Fibroblast of skin of abdomen (primary cell): ENCODE results near the gene C7orf25.
"Not testable (repeated sequence)": the region's sequence is repeated elsewhere in the genome, so short reads cannot be mapped to it uniquely, and the experiment has no call there.

Source experiments
- DNase-seq: peaks from one replicate; pipeline ENCODE4 v3.0.0-alpha.2; 2013

Gene C7orf25

DNA sequence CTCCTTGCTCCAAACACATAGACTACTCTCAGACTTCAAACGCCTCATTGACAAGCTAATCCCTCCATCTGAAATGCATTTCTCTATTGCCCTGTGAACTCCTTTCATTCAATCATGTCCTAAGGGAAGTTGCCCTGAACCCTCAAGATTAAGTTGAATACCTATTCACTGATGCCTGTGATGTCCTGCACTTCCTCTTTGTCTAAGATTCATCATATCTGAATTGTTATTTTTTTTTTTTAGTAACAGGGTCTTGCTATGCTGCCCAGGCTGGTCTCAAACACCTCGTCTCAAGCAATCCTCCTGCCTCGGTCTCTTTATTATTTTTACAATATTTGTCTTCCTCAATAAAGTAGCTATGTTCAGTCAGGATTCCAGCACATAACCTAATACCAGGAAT lies 16.9 kb upstream of the C7orf25 start:
- no peak for DNase-seq

DNA sequence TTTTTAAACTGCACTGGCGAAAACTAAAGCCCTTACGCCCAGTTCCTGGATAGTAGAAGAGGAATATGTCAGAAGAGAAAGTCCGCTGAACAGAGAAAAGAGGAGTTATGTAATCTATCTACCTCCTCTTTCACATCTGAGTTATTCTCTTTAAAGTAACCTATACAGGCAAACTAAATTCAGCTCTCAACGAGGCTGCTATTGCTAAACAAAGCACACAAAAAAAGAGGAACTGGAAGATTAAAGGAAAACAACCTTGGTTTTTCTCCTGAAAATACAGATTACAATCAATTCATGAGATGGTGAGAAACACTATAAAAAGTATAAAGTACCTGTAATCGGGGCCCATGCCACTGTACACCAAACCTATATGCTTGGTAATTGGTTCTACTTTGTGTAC lies 14.3 kb upstream of the C7orf25 start:
- no peak for DNase-seq

DNA sequence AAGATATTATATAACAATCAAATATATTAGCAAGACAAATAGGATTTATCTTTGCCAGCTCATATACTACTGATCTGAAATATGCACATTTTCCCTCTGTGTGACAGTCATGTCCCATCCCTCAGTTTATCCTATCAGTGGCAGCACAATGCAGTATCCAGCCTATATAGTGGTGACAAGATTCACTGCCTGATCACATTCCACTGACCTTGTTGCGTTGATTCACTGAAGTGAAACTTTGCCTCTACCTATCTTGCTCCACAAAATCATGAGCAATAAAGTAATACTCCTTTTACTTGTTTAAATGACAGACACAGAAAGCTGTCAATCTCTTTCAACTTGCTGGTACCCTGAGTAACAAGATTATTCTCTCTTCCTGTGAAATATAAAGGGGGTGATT lies 13.8 kb upstream of the C7orf25 start:
- no peak for DNase-seq

DNA sequence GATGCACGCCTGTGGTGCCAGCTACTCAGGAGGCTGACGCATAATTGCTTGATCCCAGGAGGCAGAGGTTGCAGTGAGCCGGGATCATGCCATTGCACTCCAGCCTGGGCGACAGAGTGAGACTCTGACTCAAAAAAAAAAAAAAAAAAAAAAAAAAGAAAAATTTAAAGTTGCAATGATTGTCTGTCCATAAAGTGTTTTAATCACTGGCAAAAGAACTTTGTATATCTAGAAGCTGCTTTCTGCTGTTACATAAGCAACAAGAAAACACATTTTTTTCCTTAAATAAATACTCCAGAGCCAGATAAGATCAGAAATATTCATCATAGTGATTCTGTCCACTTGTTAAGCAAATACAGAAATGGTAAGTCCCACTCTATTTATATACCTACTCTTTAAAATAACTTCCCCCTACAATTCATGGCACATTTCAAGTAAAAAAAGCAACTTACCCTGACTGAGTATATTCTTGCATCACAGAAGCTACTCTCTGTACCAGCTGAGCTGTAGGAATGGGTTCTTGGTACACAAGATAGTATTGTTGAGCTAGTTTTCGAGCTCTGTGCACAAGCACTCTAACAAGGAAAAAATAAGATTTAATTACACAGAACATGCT lies 12.5 kb upstream of the C7orf25 start:
- no peak for DNase-seq

DNA sequence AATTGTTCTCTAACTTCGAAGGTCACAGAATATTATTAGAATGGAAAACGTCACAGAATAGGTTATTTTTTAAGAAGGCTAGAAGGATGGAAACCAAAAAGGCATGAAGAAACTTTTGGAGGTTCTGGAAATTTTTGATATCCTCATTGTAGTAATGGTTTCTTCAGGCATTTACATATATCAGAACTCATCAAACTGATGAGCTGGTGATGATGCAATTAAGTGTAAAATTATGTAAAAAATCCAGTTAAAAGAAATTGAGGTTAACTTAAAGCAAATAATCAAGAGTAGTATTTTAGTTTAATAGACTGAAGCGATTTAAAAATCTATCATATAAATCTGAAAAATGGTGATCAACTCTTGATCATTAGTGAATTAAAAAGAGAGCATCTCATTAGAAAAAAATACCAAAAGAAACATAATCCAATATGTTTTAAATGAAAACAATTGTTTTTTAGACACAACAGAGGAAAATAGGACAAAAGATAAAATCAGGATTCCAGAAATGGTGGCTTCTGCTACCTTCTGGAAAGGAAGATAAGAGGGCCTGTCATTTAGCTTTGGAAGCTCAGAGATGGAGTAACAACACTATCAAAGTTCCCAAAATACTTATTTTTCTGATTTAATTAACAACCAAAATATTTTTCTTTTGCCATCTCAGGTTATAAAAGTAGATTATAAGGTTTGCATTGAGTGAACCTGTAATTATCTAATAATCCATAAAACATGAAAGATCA lies 10.3 kb upstream of the C7orf25 start:
- DNase-seq = no peak

DNA sequence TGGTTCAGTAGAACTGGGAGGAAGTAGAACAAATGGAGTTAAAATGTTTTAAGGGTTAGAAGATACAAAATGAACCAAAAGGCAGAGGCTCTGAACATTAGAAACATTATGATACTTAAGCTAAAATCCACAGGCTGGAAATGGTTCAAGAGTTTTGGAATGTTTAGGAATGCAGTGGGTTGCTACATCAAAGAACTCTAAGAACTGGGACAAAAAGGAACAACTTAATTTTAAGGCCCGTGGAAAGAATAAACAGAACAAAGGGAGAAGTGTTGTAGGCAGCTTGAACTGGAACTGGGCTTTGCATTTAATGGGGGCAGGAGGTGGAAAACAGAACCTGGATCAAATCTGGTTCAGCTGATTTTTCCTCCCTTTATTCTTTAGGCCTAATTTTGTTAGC lies 3.5 kb upstream of the C7orf25 start:
- DNase-seq = peak; percentile 61

DNA sequence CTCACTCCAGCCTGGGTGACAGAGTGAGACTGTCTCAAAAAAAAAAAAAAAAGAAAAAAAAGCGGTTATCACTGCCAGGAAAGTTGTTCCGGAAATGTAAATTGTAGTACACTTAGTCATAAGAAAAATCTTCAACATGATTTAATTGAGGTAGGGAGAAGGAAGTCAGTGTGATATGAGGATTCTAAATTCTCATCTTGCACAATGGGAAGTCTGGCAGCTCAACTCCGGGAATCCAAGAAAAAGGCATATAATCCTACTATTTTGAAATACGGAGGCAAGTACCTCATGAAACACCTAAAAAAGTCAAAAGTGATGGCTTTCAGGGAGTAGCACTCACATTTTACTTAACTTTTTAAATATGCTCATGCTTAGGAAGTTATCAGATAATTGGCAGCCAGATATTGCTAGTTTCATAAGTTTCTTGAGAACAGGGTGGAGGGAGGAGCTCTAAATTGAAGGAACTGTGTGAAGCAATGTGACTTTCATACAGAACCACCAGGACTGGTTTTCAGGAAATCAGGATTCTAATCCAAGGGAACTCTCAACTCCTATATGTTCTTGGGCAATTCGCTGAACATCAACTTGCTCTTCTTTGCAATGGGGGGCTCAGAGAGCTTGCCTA lies 2.7 kb upstream of the C7orf25 start:
- peak; percentile 72 for DNase-seq

DNA sequence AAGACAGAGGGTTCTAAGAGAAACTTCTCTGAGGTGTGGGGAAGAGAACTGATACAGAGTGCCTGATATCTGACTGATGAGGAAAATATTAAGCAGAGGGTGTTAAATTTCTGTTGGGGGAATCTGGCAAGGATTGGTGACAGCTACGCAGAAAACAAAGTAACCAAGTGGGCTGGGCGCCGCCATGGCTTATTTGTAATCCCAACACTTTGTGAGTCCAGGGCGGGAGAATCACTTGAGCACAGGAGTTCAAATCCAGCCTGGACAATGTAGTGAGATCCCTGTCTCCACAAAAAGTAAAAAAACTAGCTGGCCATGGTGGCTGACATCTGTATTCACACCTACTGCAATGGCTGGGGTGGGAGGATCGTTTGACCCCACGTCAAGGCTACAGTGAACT lies 2.1 kb upstream of the C7orf25 start:
- no peak for DNase-seq

DNA sequence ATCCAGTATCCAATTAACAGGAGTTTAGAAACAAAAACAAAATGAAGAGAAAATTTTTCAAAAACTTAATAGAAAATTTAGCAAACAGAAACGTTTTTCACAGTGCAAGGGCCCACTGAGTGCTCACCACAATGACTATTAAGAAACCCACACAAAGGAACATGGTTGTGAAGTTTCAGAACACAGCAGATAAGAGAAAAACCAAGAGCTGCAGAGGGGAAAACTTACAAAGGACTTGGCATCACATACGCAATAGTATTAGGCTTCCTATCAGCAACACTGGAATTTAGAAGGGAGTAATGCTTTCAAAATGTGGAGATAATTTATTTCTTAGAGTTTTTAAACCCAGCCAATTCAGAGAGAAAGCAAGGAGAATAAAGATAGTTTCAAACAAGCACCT lies 1.7 kb upstream of the C7orf25 start:
- peak; percentile 34 for DNase-seq

DNA sequence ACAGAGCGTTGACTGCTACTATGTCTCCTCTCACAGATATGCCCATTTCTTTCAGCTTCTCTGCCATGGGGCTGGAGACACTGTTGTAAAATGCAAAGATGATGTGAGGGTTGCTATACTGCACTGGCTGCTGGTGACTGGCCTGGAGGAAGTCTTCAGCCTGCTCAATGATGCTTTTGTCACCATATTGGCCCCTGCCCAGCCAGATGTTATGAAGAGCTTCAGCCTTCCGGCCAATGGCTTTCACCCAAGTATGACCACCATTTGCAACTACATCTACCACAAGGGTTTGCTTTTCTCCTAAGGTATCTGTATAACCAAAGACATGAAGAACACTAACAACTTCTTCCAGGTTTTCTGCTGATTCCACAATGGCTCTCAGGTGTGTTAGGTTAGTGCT lies 1.6 kb downstream of the C7orf25 start:
- DNase-seq = no peak

DNA sequence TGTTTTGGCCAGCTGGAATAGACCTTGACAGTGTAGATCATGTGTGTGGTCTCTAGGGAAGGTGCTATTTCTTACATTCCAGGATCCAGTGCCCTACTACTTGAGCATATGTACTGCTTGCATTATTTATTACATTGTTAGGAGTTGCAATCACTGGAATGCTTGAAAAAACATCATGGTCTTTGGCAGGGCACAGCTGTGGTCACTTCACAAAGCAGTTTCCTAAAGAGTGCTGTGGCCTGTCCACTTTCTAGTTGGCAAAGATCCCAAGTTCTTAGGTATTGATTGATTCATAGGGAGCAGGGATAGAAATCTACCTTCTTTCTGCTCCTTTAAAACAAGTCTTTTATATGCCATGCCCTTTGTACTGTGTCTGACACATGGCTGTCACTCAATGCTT lies 4.6 kb downstream of the C7orf25 start:
- peak; percentile 22 for DNase-seq

DNA sequence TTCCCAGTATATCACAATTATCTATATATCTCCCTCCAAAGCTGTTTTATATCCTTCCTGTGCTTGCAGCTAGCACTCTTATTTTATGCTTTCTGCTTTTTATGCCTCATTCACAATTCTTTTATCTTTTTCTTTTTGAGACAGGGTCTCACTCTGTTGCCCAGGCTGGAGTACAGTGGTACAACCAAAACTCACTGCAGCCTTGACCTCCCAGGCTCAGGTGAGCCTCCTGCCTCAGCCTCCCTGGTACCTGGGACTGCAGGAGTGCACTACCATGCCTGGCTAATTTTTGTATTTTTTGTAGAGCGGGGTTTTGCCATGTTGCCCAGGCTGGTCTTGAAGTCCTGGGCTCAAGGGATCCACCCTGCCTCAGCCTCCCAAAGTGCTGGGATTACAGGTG lies 5.7 kb downstream of the C7orf25 start:
- no peak for DNase-seq

DNA sequence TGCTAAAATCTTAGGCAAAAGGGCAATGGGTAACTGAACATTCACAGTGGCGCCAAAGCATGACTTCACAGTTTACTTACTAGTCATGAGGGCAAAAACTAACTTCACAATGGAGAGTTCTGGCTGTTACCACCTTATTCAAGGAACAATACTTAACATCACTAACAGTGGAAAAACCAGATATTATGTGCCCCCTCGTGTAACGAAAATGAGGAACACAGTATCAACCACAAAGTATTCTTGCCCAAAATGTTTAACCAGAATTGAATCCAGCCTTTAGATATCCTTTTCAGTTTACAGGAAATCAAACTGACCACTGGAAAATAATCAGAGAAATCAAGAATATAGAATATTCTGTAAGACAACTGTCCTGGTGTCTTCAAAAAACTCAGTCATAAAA lies 9.5 kb downstream of the C7orf25 start:
- no peak for DNase-seq

DNA sequence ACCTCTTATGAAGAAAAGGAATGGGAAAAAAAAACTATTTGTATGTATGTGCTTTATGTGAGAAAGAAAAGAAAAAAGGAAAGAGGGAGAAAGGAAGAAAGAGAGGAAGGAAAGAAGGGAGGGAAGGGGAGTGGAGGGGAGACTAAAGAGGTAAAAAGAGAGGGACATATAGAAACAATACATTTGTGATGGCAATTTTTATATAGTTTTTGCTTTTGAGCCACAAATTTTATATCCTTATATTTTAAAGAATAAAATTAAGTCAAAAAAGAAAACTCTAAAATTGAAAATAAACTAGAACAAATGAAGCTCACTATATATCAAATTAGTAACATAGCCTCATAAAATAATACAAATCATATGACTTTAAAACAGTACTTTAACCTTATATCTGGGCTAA lies 11.0 kb downstream of the C7orf25 start:
- no peak for DNase-seq

DNA sequence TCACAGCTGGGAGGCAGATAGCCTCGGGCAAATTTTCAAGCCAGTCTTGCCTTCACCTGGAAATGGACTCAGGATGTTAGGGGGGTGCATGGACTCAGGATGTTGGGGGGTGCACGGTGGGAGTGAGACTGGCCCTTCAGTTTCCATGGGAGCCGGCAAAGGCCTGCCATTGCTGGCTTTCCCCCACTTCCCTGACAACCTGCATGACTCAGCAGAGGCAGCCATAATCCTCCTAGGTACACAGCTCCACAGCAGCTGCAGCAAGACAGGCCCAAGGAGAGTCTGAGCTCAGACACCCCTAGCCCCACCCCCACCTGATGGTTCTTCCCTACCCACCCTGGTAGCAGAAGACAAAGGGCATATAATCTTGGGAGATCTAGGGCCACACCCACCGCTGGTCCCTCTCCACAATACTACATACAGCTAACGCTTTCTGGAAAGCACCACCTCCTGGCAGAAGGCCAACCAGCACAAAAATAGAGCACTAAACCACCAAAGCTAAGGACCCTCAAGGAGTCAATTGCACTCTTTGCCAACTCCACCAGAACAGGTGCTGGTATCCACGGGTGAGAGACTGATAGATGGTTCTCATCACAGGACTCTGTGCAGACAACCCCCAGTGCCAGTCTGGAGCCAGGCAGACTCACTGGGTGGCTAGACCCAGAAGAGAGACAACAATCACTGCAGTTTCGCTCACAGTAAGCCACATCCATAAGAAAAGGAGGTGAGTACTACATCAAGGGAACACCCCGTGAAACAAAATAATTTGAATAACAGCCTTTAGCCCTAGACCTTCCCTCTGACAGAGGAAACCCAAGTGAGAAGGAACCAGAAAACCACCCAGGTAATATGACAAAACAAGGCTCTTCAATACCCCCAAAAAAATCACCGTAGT lies 18.3 kb downstream of the C7orf25 start:
- DNase-seq = no peak

DNA sequence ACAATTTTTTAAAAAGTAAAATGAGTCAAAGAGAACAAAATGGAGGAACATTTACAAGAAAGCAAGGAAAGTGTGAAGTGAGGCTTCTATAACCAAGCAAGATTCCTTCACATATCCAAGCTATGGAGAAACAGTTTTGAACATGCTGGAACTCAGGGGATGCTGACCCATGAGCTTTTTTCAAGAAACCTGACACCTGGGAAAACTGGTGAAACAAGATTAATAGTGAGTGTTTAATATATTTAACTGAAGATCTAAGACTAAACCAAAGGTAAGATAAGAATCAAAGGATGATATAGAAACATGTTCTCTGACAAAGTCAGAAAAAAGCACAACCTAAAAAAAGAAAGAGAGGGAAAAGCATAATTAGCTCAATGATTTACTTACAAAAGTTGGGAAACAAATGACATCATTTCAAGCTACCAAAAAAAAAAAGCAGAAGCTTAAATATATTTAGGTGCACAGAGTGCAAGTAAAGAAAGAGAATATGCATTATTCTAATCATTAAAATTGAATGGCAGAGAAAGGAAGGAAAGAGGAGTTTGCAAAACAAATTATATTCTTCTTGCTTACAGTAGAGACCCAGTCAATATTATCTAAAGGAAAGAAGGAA lies 24.9 kb downstream of the C7orf25 start:
- no peak for DNase-seq

DNA sequence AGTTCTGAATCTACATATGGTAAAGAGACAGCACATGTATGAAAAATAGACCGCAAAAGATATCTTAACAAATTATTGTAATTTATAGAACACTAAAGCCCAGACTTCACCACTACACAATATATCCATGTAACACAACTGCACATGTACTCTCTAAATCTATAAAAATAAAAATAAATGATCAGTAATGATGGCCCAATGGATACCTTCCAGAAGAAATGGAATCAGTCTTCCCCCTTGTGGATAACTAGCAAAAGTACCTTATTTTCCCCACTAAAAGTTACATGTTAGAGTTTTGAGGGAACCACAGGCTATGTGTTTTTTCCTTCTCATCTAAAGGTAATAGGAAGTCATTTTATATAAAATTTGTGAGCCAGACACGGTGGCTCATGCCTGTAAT lies 25.7 kb downstream of the C7orf25 start:
- peak; percentile 12 for DNase-seq

DNA sequence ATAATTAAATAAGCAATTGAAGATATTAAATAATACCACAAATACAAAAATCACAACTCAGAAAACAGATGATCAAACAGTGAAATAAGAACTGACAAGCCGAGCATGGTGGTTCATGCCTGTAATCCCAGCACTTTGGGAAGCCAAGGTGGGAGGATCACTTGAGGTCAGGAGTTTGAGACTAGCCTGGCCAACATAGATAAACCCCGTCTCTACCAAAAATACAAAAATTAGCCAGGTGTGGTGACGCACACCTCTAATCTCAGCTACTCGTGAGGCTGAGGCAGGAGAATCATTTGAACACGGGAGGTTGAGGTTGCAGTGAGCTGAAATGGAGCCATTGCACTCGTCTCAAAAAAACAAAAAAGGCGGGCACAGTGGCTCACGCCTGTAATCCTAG lies 26.7 kb downstream of the C7orf25 start:
- not testable (repeated sequence) for DNase-seq

DNA sequence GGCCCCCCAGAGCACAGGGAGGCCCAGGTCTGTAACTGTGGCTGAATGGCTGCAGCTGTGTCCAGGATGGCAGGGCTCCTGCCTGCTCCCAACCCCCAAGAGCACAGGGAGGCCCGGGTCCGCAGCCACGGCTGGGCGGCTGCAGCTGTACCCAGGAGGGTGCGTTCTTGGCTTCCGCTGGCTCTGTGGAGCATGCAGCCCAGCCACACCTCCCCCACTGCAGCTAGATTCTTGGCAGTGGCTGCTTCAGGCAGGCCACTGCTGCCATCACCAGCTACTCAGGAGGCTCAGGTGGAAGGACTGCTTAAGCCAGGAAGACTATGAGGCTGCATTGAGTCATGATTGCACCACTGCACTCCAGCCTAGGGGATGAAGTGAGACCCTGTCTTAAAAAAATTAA lies 27.9 kb downstream of the C7orf25 start:
- DNase-seq = no peak

DNA sequence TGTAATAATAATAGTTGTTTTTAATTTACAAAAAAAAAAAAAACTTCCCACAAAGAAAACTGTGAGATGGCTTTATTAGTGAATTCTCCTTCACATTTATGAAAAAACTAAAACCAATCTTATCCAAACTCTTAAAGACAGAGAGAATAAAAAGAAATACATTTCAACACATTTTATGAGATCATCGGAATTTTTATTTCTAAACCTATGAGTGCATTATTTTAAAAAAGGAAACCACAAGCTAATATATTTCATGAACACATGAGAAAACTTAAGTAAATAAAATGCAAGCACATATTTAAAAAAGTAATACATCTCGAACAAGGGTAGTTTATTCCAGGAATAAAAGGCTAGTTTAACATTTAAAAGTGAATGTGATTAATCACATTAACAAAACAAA lies 31.5 kb downstream of the C7orf25 start:
- no peak for DNase-seq

DNA sequence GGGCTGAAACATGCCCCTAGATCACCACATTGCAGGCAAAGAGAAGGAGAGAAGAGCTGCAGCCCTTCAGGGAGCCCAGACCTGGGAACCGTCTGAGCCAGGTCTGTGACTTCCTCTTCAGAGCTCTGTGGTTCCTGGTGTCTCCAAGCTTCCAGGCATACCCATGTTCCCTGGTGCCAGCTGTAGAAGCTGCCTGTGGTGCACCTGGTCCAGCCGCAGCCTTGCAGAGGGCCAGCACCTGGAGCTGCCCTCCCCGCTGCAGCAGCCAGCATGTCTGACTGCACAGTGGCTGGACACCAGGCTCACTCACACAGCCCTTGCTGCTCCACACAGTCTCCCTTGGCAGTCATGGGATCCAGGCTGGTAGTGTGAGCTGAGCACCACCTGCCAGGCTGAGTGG lies 33.6 kb downstream of the C7orf25 start:
- no peak for DNase-seq

DNA sequence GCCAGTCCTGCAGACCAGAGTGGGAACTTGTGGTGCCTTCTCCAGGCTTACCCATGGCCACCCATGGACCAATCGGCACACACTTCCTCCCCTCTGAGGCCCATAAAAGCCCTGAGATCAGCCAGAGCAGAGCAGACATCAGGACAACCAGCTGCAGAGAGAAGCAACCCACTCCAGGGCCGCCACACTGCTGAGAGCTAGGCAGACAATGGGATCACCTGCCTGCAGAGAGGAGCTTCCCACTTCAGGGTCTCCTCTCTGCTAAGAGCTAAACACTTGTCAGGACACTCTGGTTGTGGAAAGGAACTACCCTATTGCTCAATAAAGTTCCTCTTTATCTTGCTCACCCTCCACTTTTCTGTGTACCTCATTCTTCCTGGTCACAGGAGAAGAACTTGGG lies 34.0 kb downstream of the C7orf25 start:
- DNase-seq = no peak
